ENCODE results near the gene EMC8. TPM values are rescaled to one million over a fixed set of nuclear protein-coding genes. Genes with fewer than 3 reads are reported as not detected.
A peak's percentile ranks its signal among the peaks of the same experiment; 100 is the strongest.

The EMC8 gene
- total RNA-seq, 2 donors from 2014 or later: 39.9 to 57.9 TPM

GRCh38 chr16:85798901-85799496 lies 345 bp downstream of the EMC8 start:
- Mint-ChIP-seq H3K4me3 (peak overlapping the region; percentile 86), H3K4me1 (ENCODE audit: low read depth in 2 of 2) (peaks cover 47 to 58% of the 10 kb centered on the region in 2 donors), H3K27me3 (no peaks in the 10 kb centered on the region), H3K36me3 (peaks cover 28% of the 10 kb centered on the region), H3K9me3 (no peaks in the 10 kb centered on the region), H3K27ac (peak overlapping the region; percentile 78 to 89)
- peak; percentile 56 to 62 for ATAC-seq
- DNase-seq (ENCODE audit: low spot score): no peak

DNA sequence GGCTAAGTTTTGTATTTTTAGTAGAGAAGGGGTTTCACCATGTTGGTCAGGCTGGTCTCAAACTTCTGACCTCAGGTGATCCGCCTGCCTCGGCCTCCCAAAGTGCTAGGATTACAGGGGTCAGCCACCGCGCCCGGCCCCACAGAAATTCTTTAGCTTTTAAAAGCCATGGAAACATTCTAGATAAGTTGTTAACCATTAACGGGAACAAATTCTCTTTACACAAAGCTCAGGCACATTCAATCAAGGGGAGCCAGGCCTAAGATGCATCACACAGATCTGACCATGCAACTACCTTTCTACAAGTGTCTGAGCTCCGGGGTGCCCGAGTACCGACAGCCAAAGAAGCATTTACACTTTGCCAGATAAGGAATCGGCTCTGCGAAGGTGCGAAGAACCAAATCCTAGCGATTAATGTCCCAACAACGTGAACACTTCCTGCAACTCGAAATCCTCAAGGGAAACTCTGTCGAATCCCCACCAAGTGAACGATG lies 1.0 kb downstream of the EMC8 start:
- no peak for ATAC-seq
- H3K27ac Mint-ChIP-seq: peak overlapping the region in 1 of 2 donors; percentile 31

GRCh38 chr16:85796599-85796998 lies 2.7 kb downstream of the EMC8 start:
- Mint-ChIP-seq H3K27ac (no peak overlapping the region), H3K4me1 (ENCODE audit: low read depth in 2 of 2) (peaks cover 46 to 49% of the 10 kb centered on the region in 2 donors)
- no peak for ATAC-seq

More for the DNA sequence above, 1.0 kb downstream of the EMC8 start:
- H3K4me3 Mint-ChIP-seq: peak overlapping the region; percentile 73
- peaks cover 41 to 54% of the 10 kb centered on the region in 2 donors for H3K4me1 Mint-ChIP-seq (ENCODE audit: low read depth in 2 of 2)
- H3K27me3 Mint-ChIP-seq: no peaks in the 10 kb centered on the region
- no peaks in the 10 kb centered on the region for H3K9me3 Mint-ChIP-seq
- DNase-seq (ENCODE audit: low spot score): no peak
- peaks cover 23% of the 10 kb centered on the region for H3K36me3 Mint-ChIP-seq

GRCh38 chr16:85796152-85796551 lies 3.2 kb downstream of the EMC8 start:
- DNase-seq (ENCODE audit: low spot score) (no peak), ATAC-seq (no peak)
- Mint-ChIP-seq H3K27ac (no peak overlapping the region), H3K36me3 (peaks cover 21% of the 10 kb centered on the region), H3K9me3 (no peaks in the 10 kb centered on the region), H3K4me3 (peak overlapping the region; percentile 32), H3K27me3 (no peaks in the 10 kb centered on the region), H3K4me1 (ENCODE audit: low read depth in 2 of 2) (peaks cover 45 to 48% of the 10 kb centered on the region in 2 donors)

More at GRCh38 chr16:85796599-85796998, 2.7 kb downstream of the EMC8 start:
- no peaks in the 10 kb centered on the region for H3K27me3 Mint-ChIP-seq
- H3K9me3 Mint-ChIP-seq: no peaks in the 10 kb centered on the region
- H3K36me3 Mint-ChIP-seq: peaks cover 21% of the 10 kb centered on the region
- H3K4me3 Mint-ChIP-seq: peak overlapping the region; percentile 32
- no peak for DNase-seq (ENCODE audit: low spot score)

GRCh38 chr16:85794696-85795095 lies 4.6 kb downstream of the EMC8 start:
- Mint-ChIP-seq H3K4me1 (ENCODE audit: low read depth in 2 of 2) (peaks cover 36 to 41% of the 10 kb centered on the region in 2 donors), H3K9me3 (no peaks in the 10 kb centered on the region), H3K4me3 (no peak overlapping the region), H3K27me3 (no peaks in the 10 kb centered on the region), H3K36me3 (peaks cover 21% of the 10 kb centered on the region), H3K27ac (no peak overlapping the region)
- ATAC-seq (no peak), DNase-seq (ENCODE audit: low spot score) (no peak)

GRCh38 chr16:85793662-85794298 lies 5.6 kb downstream of the EMC8 start:
- no peak overlapping the region for H3K4me3 Mint-ChIP-seq
- no peak overlapping the region for H3K27ac Mint-ChIP-seq
- peaks cover 21% of the 10 kb centered on the region for H3K36me3 Mint-ChIP-seq

DNA sequence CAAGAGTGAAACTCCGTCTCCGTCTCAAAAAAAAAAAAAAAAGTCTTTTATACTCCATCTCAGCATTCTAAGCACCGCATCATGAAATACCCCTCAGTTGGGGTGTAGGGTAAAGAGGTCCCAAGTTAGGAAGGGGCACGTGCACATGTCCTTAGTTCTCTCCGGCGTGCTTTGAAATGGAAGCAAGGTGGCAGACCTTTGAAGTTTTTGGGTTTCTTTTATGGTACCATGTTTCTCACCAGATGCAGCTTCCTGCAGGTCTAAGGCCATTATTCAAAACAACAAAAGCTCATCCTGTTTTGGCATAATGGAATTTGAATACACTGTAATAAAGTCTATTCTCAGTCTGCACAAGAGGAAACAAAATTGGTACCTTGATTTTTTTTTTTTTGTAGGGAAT lies 9.6 kb downstream of the EMC8 start:
- Mint-ChIP-seq H3K9me3 (no peaks in the 10 kb centered on the region), H3K4me3 (no peak overlapping the region), H3K36me3 (peaks cover 16% of the 10 kb centered on the region), H3K27me3 (no peaks in the 10 kb centered on the region), H3K4me1 (ENCODE audit: low read depth in 2 of 2) (peaks cover 13 to 28% of the 10 kb centered on the region in 2 donors), H3K27ac (no peak overlapping the region)
- ATAC-seq: no peak
- DNase-seq (ENCODE audit: low spot score): no peak

More at GRCh38 chr16:85793662-85794298, 5.6 kb downstream of the EMC8 start:
- ATAC-seq (no peak), DNase-seq (ENCODE audit: low spot score) (no peak)
- H3K27me3 Mint-ChIP-seq: no peaks in the 10 kb centered on the region
- peaks cover 36 to 41% of the 10 kb centered on the region in 2 donors for H3K4me1 Mint-ChIP-seq (ENCODE audit: low read depth in 2 of 2)
- no peaks in the 10 kb centered on the region for H3K9me3 Mint-ChIP-seq

DNA sequence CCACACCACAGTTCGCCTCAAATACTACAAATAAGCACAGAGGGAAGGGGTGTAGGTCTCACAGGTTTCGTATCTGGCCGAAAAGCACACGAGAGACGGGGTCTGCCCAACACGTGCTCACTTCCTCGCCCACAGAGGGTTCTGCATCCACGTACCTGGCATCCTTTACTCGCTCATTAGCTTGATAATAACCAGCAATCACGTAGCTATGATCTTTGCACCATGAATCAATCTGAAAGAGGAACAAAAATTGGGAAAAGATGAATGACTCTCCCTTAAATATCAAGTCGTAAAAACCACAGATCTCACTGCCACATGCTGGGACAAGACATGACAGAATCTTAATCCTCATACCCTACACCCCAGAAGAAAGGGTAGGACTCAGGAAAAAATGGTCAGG lies 10.5 kb downstream of the EMC8 start:
- Mint-ChIP-seq H3K27me3 (no peaks in the 10 kb centered on the region), H3K4me1 (ENCODE audit: low read depth in 2 of 2) (peaks cover 13 to 24% of the 10 kb centered on the region in 2 donors), H3K9me3 (no peaks in the 10 kb centered on the region), H3K36me3 (peaks cover 16% of the 10 kb centered on the region), H3K4me3 (no peak overlapping the region), H3K27ac (no peak overlapping the region)
- DNase-seq (ENCODE audit: low spot score) (no peak), ATAC-seq (no peak)

GRCh38 chr16:85785927-85786326 lies 13.4 kb downstream of the EMC8 start:
- no peak overlapping the region for H3K27ac Mint-ChIP-seq
- DNase-seq (ENCODE audit: low spot score) (peak; percentile 28), ATAC-seq (no peak)
- H3K27me3 Mint-ChIP-seq: no peaks in the 10 kb centered on the region
- peaks cover 0 to 10% of the 10 kb centered on the region in 2 donors for H3K4me1 Mint-ChIP-seq (ENCODE audit: low read depth in 2 of 2)
- H3K36me3 Mint-ChIP-seq: no peaks in the 10 kb centered on the region
- H3K4me3 Mint-ChIP-seq: no peak overlapping the region
- no peaks in the 10 kb centered on the region for H3K9me3 Mint-ChIP-seq

DNA sequence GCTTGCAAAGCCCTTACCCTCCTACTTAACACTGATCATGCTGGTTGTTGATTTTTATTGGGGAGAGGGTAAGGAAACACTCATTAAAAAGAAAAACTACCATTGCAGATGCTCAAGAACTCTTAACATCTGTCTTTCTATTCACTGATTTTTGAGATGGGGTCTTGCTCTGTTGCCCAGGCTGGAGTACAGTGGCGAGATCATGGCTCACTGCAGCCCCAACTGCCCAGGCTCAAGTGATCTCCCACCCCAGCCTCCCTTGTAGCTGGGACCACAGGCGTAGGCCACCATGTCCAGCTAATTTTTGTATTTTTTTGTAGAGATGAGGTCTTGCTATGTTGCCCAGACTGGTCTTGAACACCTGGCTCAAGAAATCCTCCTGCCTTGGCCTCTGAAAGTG lies 14.5 kb downstream of the EMC8 start:
- H3K27me3 Mint-ChIP-seq: no peaks in the 10 kb centered on the region
- no peak overlapping the region for H3K27ac Mint-ChIP-seq
- H3K4me1 Mint-ChIP-seq (ENCODE audit: low read depth in 2 of 2): peaks cover 2 to 13% of the 10 kb centered on the region in 2 donors
- H3K9me3 Mint-ChIP-seq: no peaks in the 10 kb centered on the region
- no peak for ATAC-seq
- H3K36me3 Mint-ChIP-seq: peaks cover 3% of the 10 kb centered on the region
- no peak overlapping the region for H3K4me3 Mint-ChIP-seq
- no peak for DNase-seq (ENCODE audit: low spot score)

GRCh38 chr16:85783441-85783840 lies 15.9 kb downstream of the EMC8 start:
- DNase-seq (ENCODE audit: low spot score) (peak; percentile 1), ATAC-seq (no peak)
- Mint-ChIP-seq H3K27me3 (no peaks in the 10 kb centered on the region), H3K27ac (no peak overlapping the region), H3K4me1 (ENCODE audit: low read depth in 2 of 2) (peaks cover 16 to 23% of the 10 kb centered on the region in 2 donors), H3K9me3 (no peaks in the 10 kb centered on the region), H3K36me3 (peaks cover 8% of the 10 kb centered on the region), H3K4me3 (no peak overlapping the region)

- Mint-ChIP-seq H3K9me3 (no peaks in the 10 kb centered on the region), H3K4me1 (ENCODE audit: low read depth in 2 of 2) (peaks cover 20 to 23% of the 10 kb centered on the region in 2 donors), H3K27me3 (no peaks in the 10 kb centered on the region), H3K4me3 (no peak overlapping the region), H3K36me3 (peaks cover 8% of the 10 kb centered on the region), H3K27ac (no peak overlapping the region)
- ATAC-seq (no peak), DNase-seq (ENCODE audit: low spot score) (no peak)
Measured at GRCh38 chr16:85782451-85782850, 16.9 kb downstream of the EMC8 start.

- Mint-ChIP-seq H3K27me3 (no peaks in the 10 kb centered on the region), H3K4me3 (no peak overlapping the region), H3K36me3 (peaks cover 8% of the 10 kb centered on the region), H3K4me1 (ENCODE audit: low read depth in 2 of 2) (peaks cover 20 to 23% of the 10 kb centered on the region in 2 donors), H3K27ac (no peak overlapping the region), H3K9me3 (no peaks in the 10 kb centered on the region)
- DNase-seq (ENCODE audit: low spot score) (no peak), ATAC-seq (no peak)
Measured at GRCh38 chr16:85781695-85782370, 17.5 kb downstream of the EMC8 start.

DNA sequence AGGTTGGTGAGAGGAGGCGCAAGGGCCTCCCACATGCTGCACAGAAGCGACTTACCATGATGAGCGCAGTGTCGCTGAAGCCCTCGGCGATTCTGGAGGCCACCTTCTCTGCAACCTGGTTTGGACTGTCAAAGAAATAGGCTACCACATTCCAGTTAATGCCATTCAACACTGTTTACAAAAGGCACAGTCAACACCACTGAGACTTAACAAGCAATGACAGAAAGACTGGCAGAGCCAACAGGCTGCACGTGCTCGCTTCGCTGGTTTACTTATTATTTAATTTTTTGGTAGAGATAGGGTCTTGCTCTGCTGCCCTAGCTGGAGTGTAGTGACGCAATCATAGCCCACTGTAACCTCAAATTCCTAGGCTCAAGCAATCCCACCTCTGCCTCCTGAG lies 18.2 kb downstream of the EMC8 start:
- no peak for DNase-seq (ENCODE audit: low spot score)
- H3K27me3 Mint-ChIP-seq: no peaks in the 10 kb centered on the region
- H3K36me3 Mint-ChIP-seq: peaks cover 8% of the 10 kb centered on the region
- no peak overlapping the region for H3K27ac Mint-ChIP-seq
- H3K9me3 Mint-ChIP-seq: no peaks in the 10 kb centered on the region
- H3K4me1 Mint-ChIP-seq (ENCODE audit: low read depth in 2 of 2): peaks cover 20% of the 10 kb centered on the region in 2 donors
- ATAC-seq: no peak
- H3K4me3 Mint-ChIP-seq: no peak overlapping the region
